Left ventricle myocardium inferior (tissue), 1 donor: ENCODE data around the gene ANXA2R. TPM values are rescaled to one million over a fixed set of nuclear protein-coding genes. Genes with fewer than 3 reads are reported as not detected.
"Not testable (repeated sequence)": the region's sequence is repeated elsewhere in the genome, so short reads cannot be mapped to it uniquely, and the experiment has no call there.

Experiments
- DNase-seq: peaks from one replicate; pipeline ENCODE4 v3.0.0-alpha.2; 2020
- H3K27ac ChIP-seq: fragments of 200-600 bp; replicated peaks from 2 replicates; pipeline ENCODE4 v1.8.0; 2021
- H3K27me3 ChIP-seq: fragments of 200-600 bp; 2 replicates; pipeline ENCODE4 v1.8.0; 2021; ENCODE audit warnings: low read depth
- H3K36me3 ChIP-seq: fragments of 200-600 bp; 2 replicates; pipeline ENCODE4 v1.8.0; 2021
- H3K4me1 ChIP-seq: fragments of 200-600 bp; 2 replicates; pipeline ENCODE4 v1.8.0; 2021
- H3K4me3 ChIP-seq: fragments of 200-600 bp; 2 replicates; pipeline ENCODE4 v1.8.0; 2021; ENCODE audit warnings: mild to moderate bottlenecking, moderate library complexity
- H3K9me3 ChIP-seq: fragments of 200-600 bp; replicated peaks from 2 replicates; pipeline ENCODE4 v1.8.0; 2021
- CTCF ChIP-seq: fragments of 200-600 bp; IDR thresholded peaks from 2 replicates; pipeline ENCODE4 v1.8.0; 2021; ENCODE audit warnings: antibody characterized with exemption, mild to moderate bottlenecking, borderline replicate concordance
- intact Hi-C: fragments of 100-400 bp; cut with micrococcal nuclease; formaldehyde crosslinking; loops from one replicate; pipeline ENCODE4 v1.11.0; 2022
- total RNA-seq: library from RNA; stranded (reverse); fragmentation: NEBNext Ultra II Directional; extraction: Animal tissue kit (Norgen Biotek cat#: 25700); gene quantifications from one replicate; pipeline ENCODE4 v1.2.1, GENCODE V29; 2021
- donor health status: DM: no; HTN: yes; CAD: no; lungs with severe emphysema.

Gene ANXA2R
- total RNA-seq, 1 donor from 2014 or later: 0.82 TPM

GRCh38 chr5:43033841-43034590 lies 6.1 kb downstream of the ANXA2R start:
- peak overlapping the region; percentile 70 for H3K27ac ChIP-seq
- no peak for TF ChIP-seq CTCF
- no peaks in the 10 kb centered on the region for H3K36me3 ChIP-seq
- peaks cover 59% of the 10 kb centered on the region for H3K27me3 ChIP-seq
- no peaks in the 10 kb centered on the region for H3K9me3 ChIP-seq
- H3K4me1 ChIP-seq: peaks cover 23% of the 10 kb centered on the region
- intact Hi-C loops: no loop called here
- H3K4me3 ChIP-seq: peak overlapping the region; percentile 56
- no peak for DNase-seq

DNA sequence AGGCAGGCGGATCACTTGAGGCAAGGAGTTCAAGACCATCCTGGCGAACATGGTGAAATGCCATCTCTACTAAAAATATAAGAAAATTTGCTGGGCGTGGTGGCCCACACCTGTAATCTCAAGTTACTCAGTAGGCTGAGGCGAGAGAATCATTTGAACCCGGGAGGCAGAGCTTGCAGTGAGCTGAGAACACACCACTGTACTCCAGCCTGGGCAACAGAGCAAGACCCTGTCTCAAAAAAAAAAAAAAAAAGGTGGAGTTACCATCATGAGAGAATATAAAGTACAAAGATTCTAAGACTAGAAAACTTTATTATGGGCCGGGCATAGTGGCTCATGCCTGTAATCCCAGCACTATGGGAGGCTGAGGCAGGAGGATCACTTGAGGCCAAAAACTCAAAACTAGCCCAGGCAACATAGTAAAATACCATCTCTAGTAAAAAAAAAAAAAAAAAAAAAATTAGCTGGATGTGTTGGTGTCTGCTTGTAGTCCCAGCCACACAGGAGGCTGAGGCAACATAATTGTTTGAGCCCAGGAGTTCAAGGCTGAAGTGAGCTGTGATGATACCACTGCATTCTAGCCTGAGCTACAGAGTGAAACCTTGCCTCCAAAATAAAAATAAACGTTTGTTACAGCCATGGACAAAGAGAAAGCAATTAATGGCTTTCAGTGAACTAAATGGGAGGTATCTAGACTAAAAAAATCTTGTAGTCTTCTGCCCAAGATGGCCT lies 12.9 kb downstream of the ANXA2R start:
- peaks cover 41% of the 10 kb centered on the region for H3K27me3 ChIP-seq
- TF ChIP-seq CTCF: no peak
- H3K4me3 ChIP-seq: no peak overlapping the region
- intact Hi-C loops: no loop called here
- no peaks in the 10 kb centered on the region for H3K9me3 ChIP-seq
- no peaks in the 10 kb centered on the region for H3K36me3 ChIP-seq
- DNase-seq: no peak
- H3K27ac ChIP-seq: no peak overlapping the region
- H3K4me1 ChIP-seq: no peaks in the 10 kb centered on the region

DNA sequence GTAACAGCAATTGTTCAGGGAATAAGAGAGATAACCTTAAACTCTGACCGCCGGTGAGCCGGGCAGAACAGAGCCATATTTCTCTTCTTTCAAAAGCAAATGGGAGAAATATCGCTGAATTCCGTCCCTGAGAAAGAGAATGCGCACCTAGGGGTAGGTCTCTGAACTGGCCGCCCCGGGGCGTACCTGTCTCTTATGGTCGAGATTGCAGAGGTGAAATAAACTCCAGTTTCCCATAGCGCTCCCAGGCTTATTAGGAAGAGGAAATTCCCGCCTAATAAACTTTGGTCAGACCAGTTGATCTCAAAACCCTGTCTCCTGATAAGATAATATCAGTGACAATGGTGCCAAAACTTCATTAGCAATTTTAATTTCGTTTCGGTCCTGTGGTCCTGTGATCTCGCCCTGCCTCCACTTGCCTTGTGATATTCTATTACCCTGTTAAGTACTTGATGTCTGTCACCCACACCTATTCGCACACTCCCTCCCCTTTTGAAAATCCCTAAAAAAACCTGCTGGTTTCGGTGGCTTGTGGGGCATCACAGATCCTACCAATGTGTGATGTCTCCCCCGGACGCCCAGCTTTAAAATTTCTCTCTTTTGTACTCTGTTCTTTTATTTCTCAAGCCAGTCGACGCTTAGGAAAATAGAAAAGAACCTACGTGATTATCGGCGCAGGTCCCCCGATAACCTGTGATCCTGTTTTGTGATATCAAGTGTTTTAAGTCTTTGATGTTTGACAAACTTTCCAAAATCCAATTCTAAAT lies 14.8 kb downstream of the ANXA2R start:
- H3K4me3 ChIP-seq, H3K4me1 ChIP-seq, DNase-seq, intact Hi-C loops, H3K36me3 ChIP-seq, H3K9me3 ChIP-seq, H3K27ac ChIP-seq: not testable (repeated sequence)
- peaks cover 59% of the 10 kb centered on the region for H3K27me3 ChIP-seq

DNA sequence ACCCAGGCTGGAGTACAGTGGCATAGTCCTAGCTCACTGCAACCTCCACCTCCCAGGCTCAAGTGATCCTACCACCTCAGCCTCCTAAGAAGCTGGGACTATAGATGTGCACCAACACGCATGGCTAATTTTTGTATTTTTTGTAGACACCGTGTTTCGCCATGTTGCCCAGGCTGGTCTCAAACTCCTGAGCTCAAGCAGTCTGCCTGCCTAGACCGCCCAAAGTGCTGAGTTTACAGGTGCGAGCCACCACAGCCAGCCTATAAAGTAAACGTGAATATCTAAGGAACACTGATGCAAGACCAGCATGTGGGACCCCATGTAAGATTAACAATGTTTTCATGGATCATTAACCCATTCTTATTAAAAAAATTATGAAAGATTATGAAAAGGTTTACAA lies 15.9 kb downstream of the ANXA2R start:
- DNase-seq: no peak
- intact Hi-C loops: no loop called here
- TF ChIP-seq CTCF: no peak
- Histone ChIP-seq H3K4me1 (peaks cover 7% of the 10 kb centered on the region), H3K27me3 (peaks cover 71% of the 10 kb centered on the region), H3K4me3 (no peak overlapping the region), H3K9me3 (no peaks in the 10 kb centered on the region), H3K36me3 (no peaks in the 10 kb centered on the region), H3K27ac (no peak overlapping the region)

DNA sequence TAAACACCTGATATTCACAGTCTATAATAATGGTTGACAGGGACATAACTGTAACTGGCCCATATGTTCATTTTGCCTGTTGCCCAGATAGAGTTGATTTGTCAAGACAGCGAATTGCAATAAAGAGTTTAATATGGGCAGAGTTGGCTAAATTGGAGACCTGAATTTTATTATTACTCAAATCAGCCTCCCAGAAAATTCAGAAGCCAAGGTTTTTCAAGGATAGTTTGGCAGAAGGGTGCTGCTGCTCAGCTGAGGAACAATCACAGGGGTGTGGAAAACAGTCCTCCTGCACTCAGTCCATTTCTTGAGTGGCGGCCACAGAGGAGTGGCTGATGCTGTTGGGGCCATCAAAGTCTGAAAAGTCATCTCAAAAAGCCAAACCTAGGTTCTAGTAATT lies 19.0 kb downstream of the ANXA2R start:
- no peak for DNase-seq
- Histone ChIP-seq H3K4me3 (no peak overlapping the region), H3K4me1 (peaks cover 25% of the 10 kb centered on the region), H3K27me3 (peaks cover 97% of the 10 kb centered on the region), H3K27ac (no peak overlapping the region), H3K36me3 (no peaks in the 10 kb centered on the region), H3K9me3 (no peaks in the 10 kb centered on the region)
- TF ChIP-seq CTCF: no peak
- intact Hi-C loops: no loop called here

DNA sequence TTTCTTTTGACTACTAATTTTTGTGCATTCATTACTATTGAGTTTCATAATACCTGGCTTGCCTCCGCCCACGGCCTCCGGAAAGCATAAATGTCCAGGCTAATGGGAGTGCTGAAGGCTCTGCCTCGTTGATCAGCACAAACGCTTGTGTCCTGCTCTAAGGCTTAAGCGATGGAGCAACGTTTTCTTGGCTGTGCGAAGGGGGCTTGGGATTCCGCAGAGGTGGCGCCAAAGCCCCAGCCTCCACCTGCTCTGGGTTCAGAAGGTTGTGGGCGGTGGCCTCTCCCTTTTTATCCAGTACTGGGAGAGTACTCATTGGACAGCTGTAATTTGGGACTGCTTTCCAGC lies 19.7 kb downstream of the ANXA2R start:
- Histone ChIP-seq H3K36me3 (no peaks in the 10 kb centered on the region), H3K9me3 (no peaks in the 10 kb centered on the region), H3K27ac (peak overlapping the region; percentile 97), H3K4me3 (peak overlapping the region; percentile 73), H3K4me1 (peaks cover 26% of the 10 kb centered on the region), H3K27me3 (peaks cover 97% of the 10 kb centered on the region)
- intact Hi-C loops: no loop called here
- no peak for TF ChIP-seq CTCF
- DNase-seq: no peak
